HG03469 (cell line): ENCODE results near the gene EXOC5.

Experiments
- ATAC-seq: cut with Tn5 transposase; IDR thresholded peaks from one replicate; pipeline ENCODE4 v1.9.1; 2021; ENCODE audit warnings: mild to moderate bottlenecking, moderate library complexity, moderate number of reproducible peaks; ENCODE audit not compliant: unreplicated experiment

Gene EXOC5

GRCh38 chr14:57171363-57171762 lies 97.3 kb downstream of the EXOC5 start:
- no peak for ATAC-seq

GRCh38 chr14:57169901-57170300 lies 98.8 kb downstream of the EXOC5 start:
- no peak for ATAC-seq

DNA sequence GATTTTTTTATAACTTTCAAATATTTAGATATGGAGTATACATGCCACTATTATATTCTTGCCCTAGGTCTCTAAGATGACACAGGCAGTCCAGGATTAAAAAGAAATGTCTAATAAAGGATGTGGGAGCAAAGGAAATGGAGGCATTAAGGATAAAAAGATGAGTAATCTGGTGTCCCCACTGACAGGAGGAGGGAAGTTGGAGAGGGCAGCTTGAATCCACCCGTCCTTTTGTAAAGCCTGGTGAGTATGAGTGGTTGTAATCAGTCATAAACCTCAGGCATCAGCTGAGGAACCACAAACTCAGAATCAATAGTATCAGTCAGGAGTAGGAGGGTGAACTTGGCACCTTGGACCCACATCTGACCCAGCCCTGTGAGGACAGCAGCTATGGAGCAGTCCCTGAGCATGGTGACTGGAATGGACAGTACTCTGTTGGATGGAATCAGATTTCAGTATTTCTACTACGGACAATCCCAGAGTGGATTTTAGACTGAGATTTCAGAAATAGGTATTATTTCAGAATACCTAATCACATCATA lies 100.5 kb downstream of the EXOC5 start:
- no peak for ATAC-seq

DNA sequence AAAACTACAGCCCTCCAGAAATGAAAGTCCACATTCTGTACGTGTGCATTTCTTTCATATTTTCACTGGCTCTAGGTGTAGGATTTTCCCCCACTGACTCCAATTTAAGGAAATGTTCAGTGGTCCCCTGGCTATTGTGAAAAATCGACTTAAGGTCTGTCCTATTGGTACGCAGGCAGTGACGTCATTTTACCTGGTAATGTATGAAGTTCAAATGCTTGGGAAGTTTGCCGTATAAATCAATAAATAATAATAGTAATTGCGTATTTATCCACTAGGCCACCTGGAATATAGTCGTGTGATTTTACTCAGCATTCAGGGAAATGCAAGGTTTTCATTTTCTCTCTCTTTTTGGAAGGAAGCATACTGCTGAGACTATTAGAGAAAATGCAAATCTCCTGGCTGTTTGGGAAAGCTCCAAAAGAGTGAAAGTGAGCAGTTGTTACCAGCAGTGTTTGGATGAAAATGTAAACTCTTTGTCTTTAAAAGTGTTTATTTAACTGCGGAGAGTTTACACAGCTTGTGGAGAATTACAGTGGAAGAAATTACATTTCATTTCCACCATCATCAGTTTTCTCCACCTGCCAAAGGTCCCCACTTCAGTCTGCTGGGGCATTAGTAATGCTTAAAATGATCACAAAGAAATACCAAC lies 107.0 kb downstream of the EXOC5 start:
- no peak for ATAC-seq

DNA sequence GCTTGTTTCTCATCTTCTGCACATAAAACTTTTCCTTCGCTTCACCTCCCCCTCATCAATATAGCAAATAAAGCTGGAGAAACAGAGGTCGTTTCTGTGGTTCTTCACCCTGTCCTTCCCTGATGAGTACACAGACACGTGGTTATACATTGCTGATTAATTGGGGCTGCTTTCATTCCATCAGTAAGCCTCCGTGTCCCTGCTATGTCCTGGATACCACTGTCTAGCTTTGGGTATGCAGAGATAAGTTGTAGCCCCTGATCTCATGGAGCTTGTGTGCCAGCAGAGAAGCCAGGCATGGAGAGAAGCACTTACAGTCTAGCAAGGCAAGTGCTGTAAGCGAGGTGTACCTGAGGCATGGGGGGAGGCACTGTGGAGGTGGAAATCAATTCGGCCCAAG lies 108.4 kb downstream of the EXOC5 start:
- no peak for ATAC-seq

DNA sequence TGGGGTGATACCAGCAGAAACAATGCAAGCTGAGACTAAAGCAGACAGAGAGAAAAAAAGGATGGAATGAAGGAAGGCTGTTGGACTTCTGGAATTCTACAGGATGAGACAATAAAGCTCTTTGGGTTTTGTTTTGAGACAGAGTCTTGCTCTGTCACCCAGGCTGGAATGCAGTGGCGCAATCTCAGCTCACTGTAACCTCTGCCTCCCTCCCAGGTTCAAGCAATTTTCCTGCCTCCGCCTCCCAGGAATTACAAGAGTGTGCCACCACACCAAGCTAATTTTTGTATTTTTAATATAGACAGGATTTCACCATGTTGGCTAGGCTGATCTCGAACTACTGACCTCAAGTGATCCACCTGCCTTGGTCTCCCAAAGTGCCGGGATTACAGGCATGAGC lies 115.4 kb downstream of the EXOC5 start:
- ATAC-seq, result no peak
